Spinal cord (tissue), 10 donors: ENCODE results near the gene PEAK1. TPM values are rescaled to one million over a fixed set of nuclear protein-coding genes. Genes with fewer than 3 reads are reported as not detected.
"Not testable (repeated sequence)": the region's sequence is repeated elsewhere in the genome, so short reads cannot be mapped to it uniquely, and the experiment has no call there.

Experiments
- DNase-seq, 6 donors: peaks; one replicate each; pipeline versions ENCODE4 v3.0.0 to v3.0.0-alpha.2; 2013 to 2015; ENCODE audit warnings: low spot score in 6 of 6, low read depth in 4 of 6
- H3K27ac ChIP-seq: one replicate; pipeline ENCODE4 v1.5.1; 2013; ENCODE audit warnings: low read depth, low read length, control low read depth
- H3K27me3 ChIP-seq: one replicate; pipeline ENCODE4 v1.6.1; 2013; ENCODE audit warnings: low read length; ENCODE audit not compliant: control insufficient read depth, insufficient read depth
- H3K36me3 ChIP-seq: one replicate; pipeline ENCODE4 v1.6.1; 2013; ENCODE audit warnings: low read length; ENCODE audit not compliant: control insufficient read depth, insufficient read depth
- H3K4me1 ChIP-seq: one replicate; pipeline ENCODE4 v1.6.1; 2013; ENCODE audit warnings: low read length; ENCODE audit not compliant: control insufficient read depth, insufficient read depth
- H3K4me3 ChIP-seq: one replicate; pipeline ENCODE4 v1.5.1; 2013; ENCODE audit warnings: low read depth, low read length, control low read depth
- H3K9me3 ChIP-seq: one replicate; pipeline ENCODE4 v1.6.1; 2013; ENCODE audit warnings: low read length; ENCODE audit not compliant: control insufficient read depth, insufficient read depth
- WGBS: methylation state at CpG from one replicate; pipeline ENCODE4 v1.1.5; 2013; ENCODE audit warnings: missing lambda C conversion rate; ENCODE audit not compliant: insufficient coverage; 5-methylcytosine and 5-hydroxymethylcytosine counted together
- polyA plus RNA-seq, 2 donors: library from polyadenylated mRNA; unstranded; fragments of 120-200 nt; gene quantifications; one replicate each; pipeline ENCODE4 v1.2.1, GENCODE V29; 2013; ENCODE audit not compliant: insufficient read length in 2 of 2
- total RNA-seq, 2 donors: library from RNA; depleted of rRNA in 1 of 2; stranded (reverse); fragments of 120-200 nt in 1 of 2; fragments of >200 nt in 1 of 2; gene quantifications; one replicate each; pipeline versions ENCODE4 v1.2.3 to v1.2.4, GENCODE V29; 2013 to 2014
- donor health status: healthy.

Gene PEAK1
- total and polyA plus RNA-seq, 4 donors = 28.2 to 60.0 (median 36.2) TPM

- Histone ChIP-seq H3K36me3 (no peaks in the 10 kb centered on the region), H3K27me3 (no peaks in the 10 kb centered on the region), H3K4me1 (no peaks in the 10 kb centered on the region), H3K4me3 (no peak overlapping the region), H3K9me3 (no peaks in the 10 kb centered on the region), H3K27ac (no peak overlapping the region)
- peak in 1 of 6 donors; percentile 78 for DNase-seq
These were observed 218.2 kb downstream of the PEAK1 start for GRCh38 chr15:77201665-77202064.

- Histone ChIP-seq H3K9me3 (no peaks in the 10 kb centered on the region), H3K4me1 (peaks cover 3% of the 10 kb centered on the region), H3K36me3 (no peaks in the 10 kb centered on the region), H3K4me3 (no peak overlapping the region), H3K27me3 (no peaks in the 10 kb centered on the region), H3K27ac (no peak overlapping the region)
- DNase-seq = peak in 1 of 6 donors; percentile 53
These were observed 223.5 kb downstream of the PEAK1 start for GRCh38 chr15:77196381-77196780.

- Histone ChIP-seq H3K27me3 (no peaks in the 10 kb centered on the region), H3K36me3 (no peaks in the 10 kb centered on the region), H3K9me3 (no peaks in the 10 kb centered on the region), H3K4me3 (no peak overlapping the region), H3K27ac (no peak overlapping the region), H3K4me1 (peaks cover 3% of the 10 kb centered on the region)
- 62% methylated on average over 3 of the region's 3 CpGs for WGBS
- DNase-seq = peak in 2 of 6 donors; percentile 36 to 78
These were observed 224.3 kb downstream of the PEAK1 start for GRCh38 chr15:77195586-77195985.

- peaks cover 3% of the 10 kb centered on the region for H3K4me1 ChIP-seq
- no CpG with 5 or more reads among the region's 4 CpGs for WGBS
- H3K9me3 ChIP-seq = no peaks in the 10 kb centered on the region
- no peaks in the 10 kb centered on the region for H3K27me3 ChIP-seq
- no peak overlapping the region for H3K27ac ChIP-seq
- no peak overlapping the region for H3K4me3 ChIP-seq
- H3K36me3 ChIP-seq = no peaks in the 10 kb centered on the region
- DNase-seq = no peak
These were observed 227.5 kb downstream of the PEAK1 start for GRCh38 chr15:77192451-77192850.

GRCh38 chr15:77191230-77191834, 228.6 kb downstream of the PEAK1 start:
- H3K4me3 ChIP-seq = no peak overlapping the region
- no peaks in the 10 kb centered on the region for H3K27me3 ChIP-seq
- no peaks in the 10 kb centered on the region for H3K36me3 ChIP-seq
- WGBS = no CpG with 5 or more reads among the region's 2 CpGs
- DNase-seq = no peak
- H3K9me3 ChIP-seq = no peaks in the 10 kb centered on the region
- H3K4me1 ChIP-seq = peaks cover 3% of the 10 kb centered on the region
- no peak overlapping the region for H3K27ac ChIP-seq

GRCh38 chr15:77187751-77188464, 232.0 kb downstream of the PEAK1 start:
- no peaks in the 10 kb centered on the region for H3K36me3 ChIP-seq
- peak overlapping the region; percentile 42 for H3K27ac ChIP-seq
- H3K27me3 ChIP-seq = no peaks in the 10 kb centered on the region
- no peaks in the 10 kb centered on the region for H3K9me3 ChIP-seq
- H3K4me3 ChIP-seq = no peak overlapping the region
- no peaks in the 10 kb centered on the region for H3K4me1 ChIP-seq
- 20% methylated on average over 1 of the region's 4 CpGs for WGBS
- DNase-seq = peak in 1 of 6 donors; percentile 42

- no peak overlapping the region for H3K4me3 ChIP-seq
- no peaks in the 10 kb centered on the region for H3K9me3 ChIP-seq
- DNase-seq = peak in 5 of 6 donors; percentile 21 to 90 (median 43)
- WGBS = 30% methylated on average over 2 of the region's 3 CpGs
- H3K27me3 ChIP-seq = no peaks in the 10 kb centered on the region
- H3K36me3 ChIP-seq = no peaks in the 10 kb centered on the region
- no peaks in the 10 kb centered on the region for H3K4me1 ChIP-seq
- no peak overlapping the region for H3K27ac ChIP-seq
These were observed 233.3 kb downstream of the PEAK1 start for GRCh38 chr15:77186594-77187011.

GRCh38 chr15:77185242-77185785, 234.6 kb downstream of the PEAK1 start:
- Histone ChIP-seq H3K4me3 (no peak overlapping the region), H3K36me3 (peaks cover under 1% of the 10 kb centered on the region), H3K27ac (no peak overlapping the region), H3K27me3 (no peaks in the 10 kb centered on the region), H3K4me1 (no peaks in the 10 kb centered on the region), H3K9me3 (no peaks in the 10 kb centered on the region)
- DNase-seq = no peak
- WGBS = 100% methylated on average over 1 of the region's 2 CpGs

- H3K36me3 ChIP-seq, H3K4me3 ChIP-seq, H3K9me3 ChIP-seq, H3K27ac ChIP-seq, H3K27me3 ChIP-seq, DNase-seq, H3K4me1 ChIP-seq: not testable (repeated sequence)
- no CpG with 5 or more reads among the region's 4 CpGs for WGBS
These were observed 235.6 kb downstream of the PEAK1 start for GRCh38 chr15:77184352-77184751.

- Histone ChIP-seq H3K27me3 (no peaks in the 10 kb centered on the region), H3K27ac (no peak overlapping the region), H3K36me3 (peaks cover 8% of the 10 kb centered on the region), H3K9me3 (no peaks in the 10 kb centered on the region), H3K4me1 (no peaks in the 10 kb centered on the region), H3K4me3 (no peak overlapping the region)
- no CpG with 5 or more reads among the region's 3 CpGs for WGBS
- no peak for DNase-seq
These were observed 236.8 kb downstream of the PEAK1 start for GRCh38 chr15:77183066-77183465.
